GM15510 (cell line): ENCODE results near the gene RPS16.

Experiments used
- POLR2A ChIP-seq: IDR thresholded peaks from 3 replicates; pipeline ENCODE4 v1.6.1; 2011; ENCODE audit warnings: borderline replicate concordance; ENCODE audit not compliant: insufficient read length; ENCODE audit errors: extremely low read depth

RPS16 gene

GRCh38 chr19:39406656-39407409 is 28.9 kb downstream of the RPS16 start, which contains the start of gene ZFP36:
Gene ZFP36, plus strand, starts transcription at chr19:39406847. Its CDS starts 58 bp downstream, at chr19:39406905.
- peak; percentile 100 for TF ChIP-seq POLR2A

- no peak for TF ChIP-seq POLR2A
Observed at GRCh38 chr19:39405958-39406655, 29.6 kb downstream of the RPS16 start.

GRCh38 chr19:39405261-39405957 is 30.3 kb downstream of the RPS16 start:
- no peak for TF ChIP-seq POLR2A

GRCh38 chr19:39403331-39404312 is 32.1 kb downstream of the RPS16 start:
- peak; percentile 63 for TF ChIP-seq POLR2A

- peak; percentile 56 for TF ChIP-seq POLR2A
Observed at GRCh38 chr19:39402346-39403300, 33.1 kb downstream of the RPS16 start.

GRCh38 chr19:39401549-39402345 is 34.0 kb downstream of the RPS16 start:
- TF ChIP-seq POLR2A = peak; percentile 39

- no peak for TF ChIP-seq POLR2A
Observed at GRCh38 chr19:39401070-39401548, 34.6 kb downstream of the RPS16 start.

- no peak for TF ChIP-seq POLR2A
Observed at GRCh38 chr19:39400061-39400460, 35.7 kb downstream of the RPS16 start.

GRCh38 chr19:39399668-39400050 is 36.1 kb downstream of the RPS16 start:
- TF ChIP-seq POLR2A = no peak

- TF ChIP-seq POLR2A = no peak
Observed at GRCh38 chr19:39398297-39398864, 37.4 kb downstream of the RPS16 start.

- TF ChIP-seq POLR2A = peak; percentile 38
Observed at GRCh38 chr19:39397360-39398296, 38.1 kb downstream of the RPS16 start.

GRCh38 chr19:39390751-39391437 is 44.9 kb downstream of the RPS16 start, which contains the start of the genes MED29 and PAF1:
Gene MED29, plus strand, starts transcription at chr19:39391378. Its CDS starts 45 bp downstream, at chr19:39391423.
Gene PAF1, minus strand, starts transcription at chr19:39391106. Its CDS starts 242 bp downstream, at chr19:39390864.
- TF ChIP-seq POLR2A = peak; percentile 97
